Parathyroid adenoma (tissue), 2 donors: Measurements from ENCODE around the gene CLTRN.

ENCODE experiments used
- H2AFZ ChIP-seq: fragments of 300-600 bp; sonication (generic); one replicate; pipeline ENCODE4 v1.7.0; 2017; ENCODE audit warnings: antibody characterized with exemption, mild to moderate bottlenecking
- H3K27ac ChIP-seq: fragments of 300-600 bp; sonication (generic); one replicate; pipeline ENCODE4 v1.7.0; 2017
- H3K27me3 ChIP-seq: fragments of 300-600 bp; sonication (generic); one replicate; pipeline ENCODE4 v1.7.0; 2017; ENCODE audit warnings: low read length; ENCODE audit not compliant: control insufficient read depth, insufficient read depth
- H3K36me3 ChIP-seq: fragments of 300-600 bp; sonication (generic); one replicate; pipeline ENCODE4 v1.7.0; 2017; ENCODE audit warnings: low read length; ENCODE audit not compliant: control insufficient read depth, insufficient read depth
- H3K4me1 ChIP-seq: fragments of 300-600 bp; sonication (generic); one replicate; pipeline ENCODE4 v1.7.0; 2017; ENCODE audit warnings: control low read depth
- H3K4me2 ChIP-seq: fragments of 300-600 bp; sonication (generic); one replicate; pipeline ENCODE4 v1.7.0; 2017; ENCODE audit warnings: low read length
- H3K4me3 ChIP-seq: fragments of 300-600 bp; sonication (generic); one replicate; pipeline ENCODE4 v1.7.0; 2017; ENCODE audit warnings: low read depth, low read length
- H3K79me2 ChIP-seq: fragments of 300-600 bp; sonication (generic); one replicate; pipeline ENCODE4 v1.7.0; 2017; ENCODE audit warnings: control low read depth
- H3K9ac ChIP-seq: fragments of 300-600 bp; sonication (generic); one replicate; pipeline ENCODE4 v1.7.0; 2017; ENCODE audit warnings: mild to moderate bottlenecking
- H3K9me3 ChIP-seq: fragments of 300-600 bp; sonication (generic); one replicate; pipeline ENCODE4 v1.7.0; 2017; ENCODE audit warnings: low read length; ENCODE audit not compliant: control insufficient read depth
- TF ChIP-seq, protein P1 (sequence below): fragments of 300-600 bp; sonication (generic); IDR thresholded peaks from one replicate; pipeline ENCODE4 v1.7.0; 2017; ENCODE audit warnings: antibody characterized with exemption, mild to moderate bottlenecking
- donor health status: primary hyperparathyroidism.

Gene CLTRN

DNA sequence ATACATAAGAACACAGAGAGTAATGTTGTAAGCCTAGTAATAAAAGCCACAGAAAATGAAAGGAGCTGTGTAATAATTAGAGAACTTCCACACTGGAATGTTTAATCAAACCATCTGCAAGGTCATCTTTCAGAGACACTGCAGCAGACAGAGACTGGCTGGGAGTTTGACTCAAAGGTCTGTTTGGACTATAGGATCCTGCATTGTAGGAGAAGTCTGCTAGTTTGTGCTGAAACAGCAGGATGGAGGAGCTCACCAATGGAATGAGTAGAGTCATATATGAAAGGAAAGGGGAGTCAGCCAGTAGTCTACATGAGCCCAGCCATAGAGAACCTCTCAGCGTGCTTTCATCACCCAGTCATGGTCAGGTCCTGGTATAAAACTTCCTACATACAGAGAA is 59.4 kb downstream of the CLTRN start:
- H3K79me2 ChIP-seq = no peaks in the 10 kb centered on the region
- TF ChIP-seq, protein P1, sequence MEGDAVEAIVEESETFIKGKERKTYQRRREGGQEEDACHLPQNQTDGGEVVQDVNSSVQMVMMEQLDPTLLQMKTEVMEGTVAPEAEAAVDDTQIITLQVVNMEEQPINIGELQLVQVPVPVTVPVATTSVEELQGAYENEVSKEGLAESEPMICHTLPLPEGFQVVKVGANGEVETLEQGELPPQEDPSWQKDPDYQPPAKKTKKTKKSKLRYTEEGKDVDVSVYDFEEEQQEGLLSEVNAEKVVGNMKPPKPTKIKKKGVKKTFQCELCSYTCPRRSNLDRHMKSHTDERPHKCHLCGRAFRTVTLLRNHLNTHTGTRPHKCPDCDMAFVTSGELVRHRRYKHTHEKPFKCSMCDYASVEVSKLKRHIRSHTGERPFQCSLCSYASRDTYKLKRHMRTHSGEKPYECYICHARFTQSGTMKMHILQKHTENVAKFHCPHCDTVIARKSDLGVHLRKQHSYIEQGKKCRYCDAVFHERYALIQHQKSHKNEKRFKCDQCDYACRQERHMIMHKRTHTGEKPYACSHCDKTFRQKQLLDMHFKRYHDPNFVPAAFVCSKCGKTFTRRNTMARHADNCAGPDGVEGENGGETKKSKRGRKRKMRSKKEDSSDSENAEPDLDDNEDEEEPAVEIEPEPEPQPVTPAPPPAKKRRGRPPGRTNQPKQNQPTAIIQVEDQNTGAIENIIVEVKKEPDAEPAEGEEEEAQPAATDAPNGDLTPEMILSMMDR = no peak
- no peak overlapping the region for H3K9ac ChIP-seq
- no peak overlapping the region for H3K27ac ChIP-seq
- H3K36me3 ChIP-seq = no peaks in the 10 kb centered on the region
- no peak overlapping the region for H3K4me3 ChIP-seq
- H3K4me2 ChIP-seq = no peak overlapping the region
- no peaks in the 10 kb centered on the region for H3K27me3 ChIP-seq
- no peaks in the 10 kb centered on the region for H3K9me3 ChIP-seq
- H3K4me1 ChIP-seq = no peaks in the 10 kb centered on the region
- H2AFZ ChIP-seq = no peak overlapping the region

DNA sequence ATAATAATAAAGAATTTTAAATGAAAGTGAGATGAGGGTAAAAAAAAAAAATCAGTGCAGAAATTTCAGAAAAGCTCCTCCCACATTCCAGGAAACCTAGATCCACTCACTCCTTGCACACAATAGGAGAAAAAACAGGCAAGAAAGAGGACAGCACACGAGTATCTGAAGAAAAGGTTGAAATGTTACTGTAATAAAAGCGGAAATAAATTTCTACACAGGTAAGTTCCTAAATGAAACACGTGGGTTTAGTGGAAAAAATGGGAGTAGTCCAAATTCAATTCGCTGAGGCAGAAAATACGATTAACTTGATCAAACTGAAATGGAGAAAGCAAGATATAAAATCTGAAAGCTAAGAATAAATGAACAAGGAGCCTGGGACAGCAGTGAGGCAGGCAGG is 61.8 kb downstream of the CLTRN start:
- TF ChIP-seq, protein P1 = no peak
- Histone ChIP-seq H3K79me2 (no peaks in the 10 kb centered on the region), H3K27ac (no peak overlapping the region), H3K9ac (no peak overlapping the region), H3K4me2 (no peak overlapping the region), H3K36me3 (no peaks in the 10 kb centered on the region), H2AFZ (no peak overlapping the region), H3K27me3 (no peaks in the 10 kb centered on the region), H3K4me3 (no peak overlapping the region), H3K4me1 (no peaks in the 10 kb centered on the region), H3K9me3 (no peaks in the 10 kb centered on the region)

DNA sequence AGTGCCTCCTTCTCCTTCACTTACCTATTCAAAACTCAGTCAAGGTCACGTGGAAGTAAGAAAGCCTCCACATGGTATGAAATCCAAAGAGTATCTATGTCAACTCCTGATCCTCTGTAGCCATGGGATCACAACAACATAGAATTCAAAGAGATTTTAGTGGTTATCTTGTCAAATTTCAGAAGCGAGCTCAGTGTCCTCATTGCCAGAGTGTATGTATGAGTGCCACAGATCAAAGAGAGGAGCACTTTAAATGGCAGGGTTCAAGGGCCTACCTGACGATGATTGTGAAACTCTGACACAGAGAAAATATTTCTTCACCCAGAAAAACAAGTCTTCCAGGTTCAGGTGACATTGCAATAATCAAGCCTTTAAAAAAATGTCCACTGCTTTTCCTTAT is 62.7 kb downstream of the CLTRN start:
- no peaks in the 10 kb centered on the region for H3K36me3 ChIP-seq
- no peaks in the 10 kb centered on the region for H3K4me1 ChIP-seq
- no peaks in the 10 kb centered on the region for H3K9me3 ChIP-seq
- TF ChIP-seq, protein P1 = no peak
- no peaks in the 10 kb centered on the region for H3K79me2 ChIP-seq
- no peak overlapping the region for H3K27ac ChIP-seq
- H3K9ac ChIP-seq = no peak overlapping the region
- no peak overlapping the region for H3K4me3 ChIP-seq
- no peak overlapping the region for H2AFZ ChIP-seq
- H3K27me3 ChIP-seq = no peaks in the 10 kb centered on the region
- H3K4me2 ChIP-seq = no peak overlapping the region

DNA sequence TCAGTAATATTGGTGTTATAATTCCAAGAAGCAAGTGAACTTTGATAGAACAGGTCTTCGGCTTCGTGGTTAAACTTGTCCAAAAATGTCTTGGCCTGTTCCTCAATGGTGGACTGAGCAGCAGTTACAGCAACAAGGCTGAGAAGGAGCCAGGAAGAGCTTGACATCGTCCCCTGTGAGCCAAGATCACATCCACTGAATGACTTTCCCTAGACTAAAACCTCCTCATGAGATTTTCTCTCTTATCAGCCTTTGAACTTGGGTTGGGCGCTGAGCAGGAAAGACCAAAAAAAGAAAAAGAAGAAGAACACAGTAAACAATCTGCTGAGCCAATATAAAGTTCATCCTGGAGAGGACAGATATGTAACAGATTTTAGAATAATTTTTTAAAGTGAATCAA is 63.9 kb downstream of the CLTRN start, which contains the start of gene ACE2:
TSS of gene ACE2 (minus strand) at position 216 of the 400 bp plus-strand sequence. CDS start at position 167, 49 bp downstream.
- H3K36me3 ChIP-seq = no peaks in the 10 kb centered on the region
- TF ChIP-seq, protein P1 = no peak
- H3K4me3 ChIP-seq = no peak within 1 kb of the TSS
- H3K79me2 ChIP-seq = no peaks in the 10 kb centered on the region
- H2AFZ ChIP-seq = no peak within 1 kb of the TSS
- no peak within 1 kb of the TSS for H3K27ac ChIP-seq
- H3K9me3 ChIP-seq = no peaks in the 10 kb centered on the region
- no peaks in the 10 kb centered on the region for H3K27me3 ChIP-seq
- no peak within 1 kb of the TSS for H3K4me2 ChIP-seq
- no peak within 1 kb of the TSS for H3K9ac ChIP-seq
- no peaks in the 10 kb centered on the region for H3K4me1 ChIP-seq

DNA sequence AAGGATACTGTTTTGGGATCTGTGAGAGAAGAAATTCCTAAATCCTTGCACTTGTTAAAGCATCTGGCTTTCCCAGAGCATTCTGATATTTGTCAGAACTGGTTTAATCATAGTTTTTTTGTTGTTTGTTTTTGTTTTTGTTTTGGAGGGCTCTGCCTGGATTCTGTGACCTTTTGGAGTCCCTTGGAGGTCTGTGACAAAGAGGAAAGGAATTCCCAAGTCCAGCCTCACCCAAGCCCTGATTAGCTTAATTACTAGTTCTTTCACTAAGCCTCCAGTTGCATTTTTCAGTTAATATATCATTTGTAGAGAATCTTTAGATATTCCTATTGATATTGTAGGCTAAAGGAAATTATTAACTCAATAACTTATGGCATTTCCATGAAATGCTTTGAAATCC is 64.6 kb downstream of the CLTRN start:
- TF ChIP-seq, protein P1 = no peak
- Histone ChIP-seq H2AFZ (no peak overlapping the region), H3K9me3 (no peaks in the 10 kb centered on the region), H3K79me2 (no peaks in the 10 kb centered on the region), H3K4me2 (no peak overlapping the region), H3K27ac (no peak overlapping the region), H3K9ac (no peak overlapping the region), H3K27me3 (no peaks in the 10 kb centered on the region), H3K4me1 (no peaks in the 10 kb centered on the region), H3K4me3 (no peak overlapping the region), H3K36me3 (no peaks in the 10 kb centered on the region)
